BLaER1 treated with 17β-estradiol and CSF1 and Interleukin-3, amounts not matched to agents 10 nM and 100 nM (cell line): ENCODE results near the gene SCN10A.

Source experiments
- H3K27ac ChIP-seq, 11 experiments: shearing (Covaris generic); formaldehyde crosslinking; 2 replicates each; pipeline ENCODE4 v1.8.1; 2022
- H3K27me3 ChIP-seq, 11 experiments: shearing (Covaris generic); formaldehyde crosslinking; 2 replicates each; pipeline ENCODE4 v1.8.1; 2022
- H3K36me3 ChIP-seq, 11 experiments: shearing (Covaris generic); formaldehyde crosslinking; 2 replicates each; pipeline ENCODE4 v1.8.1; 2022
- H3K4me1 ChIP-seq, 10 experiments: shearing (Covaris generic); formaldehyde crosslinking; 2 replicates each; pipeline ENCODE4 v1.8.1; 2022
- H3K4me2 ChIP-seq, 11 experiments: shearing (Covaris generic); formaldehyde crosslinking; 2 replicates each; pipeline ENCODE4 v1.8.1; 2022
- H3K4me3 ChIP-seq, 10 experiments: shearing (Covaris generic); formaldehyde crosslinking; 2 replicates each; pipeline ENCODE4 v1.8.1; 2022
- H3K9ac ChIP-seq, 11 experiments: shearing (Covaris generic); formaldehyde crosslinking; 2 replicates each; pipeline ENCODE4 v1.8.1; 2022
- H3K9me3 ChIP-seq, 11 experiments: shearing (Covaris generic); formaldehyde crosslinking; replicated peaks in 1 of 11; 2 replicates each; pipeline ENCODE4 v1.8.1; 2022
- H4K20me1 ChIP-seq, 11 experiments: shearing (Covaris generic); formaldehyde crosslinking; 2 replicates each; pipeline ENCODE4 v1.8.1; 2022
- Cebpa-rat ChIP-seq, 11 experiments: shearing (Covaris generic); IDR thresholded peaks; 2 replicates each; pipeline ENCODE4 v1.8.1; 2022

SCN10A gene

DNA sequence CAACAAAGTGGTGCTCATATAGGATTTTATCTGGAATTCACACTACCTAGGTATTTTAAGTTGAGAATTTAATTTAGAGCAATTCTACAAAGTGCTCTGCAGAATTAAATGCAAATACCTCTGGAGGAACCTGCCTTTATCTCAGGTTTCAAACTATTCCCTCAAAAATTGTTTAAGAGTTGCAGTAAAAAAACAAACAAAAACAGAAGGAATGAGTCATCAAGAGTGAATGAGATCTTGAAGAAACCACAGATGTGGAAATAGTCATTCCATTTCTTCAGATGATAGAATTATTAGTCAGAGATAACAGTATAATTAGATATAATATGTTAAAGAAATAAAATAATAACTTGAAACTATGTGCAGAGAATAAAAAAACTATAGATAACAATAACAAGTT lies 85.7 kb downstream of the SCN10A start:
- Histone ChIP-seq H3K4me1 (peaks cover 0 to 13% (median 0%) of the 10 kb centered on the region in 10 experiments; a peak in 5 of 20 replicates), H3K9me3 (no peaks in the 10 kb centered on the region), H3K27ac (no peak overlapping the region), H3K36me3 (no peaks in the 10 kb centered on the region), H3K9ac (no peak overlapping the region), H3K4me3 (no peak overlapping the region), H4K20me1 (no peaks in the 10 kb centered on the region), H3K4me2 (peak overlapping the region in 2 of 11 experiments; percentile 11 to 13; a peak in 2 of 22 replicates), H3K27me3 (no peaks in the 10 kb centered on the region)
- no peak for TF ChIP-seq Cebpa-rat (IDR thresholded peaks at IDR 0.05)

DNA sequence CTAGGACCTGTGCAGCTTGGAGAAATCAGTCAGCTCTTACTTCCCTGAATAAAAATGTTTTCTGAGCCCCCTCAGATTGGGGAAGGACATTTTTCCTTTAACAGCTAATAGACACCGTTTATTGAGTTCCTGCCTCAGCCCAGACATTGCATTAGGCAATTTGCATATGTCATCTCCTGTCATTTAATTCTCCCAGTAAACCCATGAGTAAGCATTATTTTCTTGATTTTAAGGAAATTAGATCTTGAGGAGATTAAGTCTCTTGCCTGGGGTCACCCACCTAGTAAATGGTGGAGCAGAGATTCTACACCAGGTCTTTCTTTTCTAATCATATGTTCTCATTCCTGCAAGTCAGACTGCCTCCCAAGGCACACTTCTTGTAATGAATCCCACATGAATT lies 88.0 kb downstream of the SCN10A start:
- peaks cover 0 to 13% (median 0%) of the 10 kb centered on the region in 10 experiments; a peak in 5 of 20 replicates for H3K4me1 ChIP-seq
- H3K27me3 ChIP-seq = no peaks in the 10 kb centered on the region
- H3K4me2 ChIP-seq = peak overlapping the region in 2 of 11 experiments; percentile 1 to 24; a peak in 2 of 22 replicates
- H3K27ac ChIP-seq = no peak overlapping the region
- no peaks in the 10 kb centered on the region for H4K20me1 ChIP-seq
- TF ChIP-seq Cebpa-rat (IDR thresholded peaks at IDR 0.05) = no peak
- no peak overlapping the region for H3K4me3 ChIP-seq
- no peaks in the 10 kb centered on the region for H3K36me3 ChIP-seq
- no peaks in the 10 kb centered on the region for H3K9me3 ChIP-seq
- no peak overlapping the region for H3K9ac ChIP-seq

DNA sequence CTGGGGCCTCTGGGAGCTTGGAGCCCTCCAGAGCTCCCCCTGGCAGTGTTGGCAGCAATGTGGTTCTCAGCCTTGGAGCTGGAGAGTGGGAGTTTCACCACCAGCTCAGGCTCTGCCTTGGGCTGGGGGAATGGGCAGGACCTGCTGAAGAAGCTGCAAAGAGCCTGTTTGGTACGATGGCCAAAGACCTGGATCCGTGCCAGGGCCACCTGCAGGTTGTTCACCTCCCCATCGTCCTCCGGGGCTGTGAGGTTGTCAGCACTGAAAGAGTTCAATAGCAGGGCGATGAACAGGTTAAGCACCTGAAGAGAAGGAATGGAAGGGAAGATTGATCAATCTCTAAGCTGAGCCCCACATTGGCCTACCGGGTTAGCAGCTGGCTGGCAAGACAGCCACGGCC lies 89.3 kb downstream of the SCN10A start:
- H3K27ac ChIP-seq = no peak overlapping the region

DNA sequence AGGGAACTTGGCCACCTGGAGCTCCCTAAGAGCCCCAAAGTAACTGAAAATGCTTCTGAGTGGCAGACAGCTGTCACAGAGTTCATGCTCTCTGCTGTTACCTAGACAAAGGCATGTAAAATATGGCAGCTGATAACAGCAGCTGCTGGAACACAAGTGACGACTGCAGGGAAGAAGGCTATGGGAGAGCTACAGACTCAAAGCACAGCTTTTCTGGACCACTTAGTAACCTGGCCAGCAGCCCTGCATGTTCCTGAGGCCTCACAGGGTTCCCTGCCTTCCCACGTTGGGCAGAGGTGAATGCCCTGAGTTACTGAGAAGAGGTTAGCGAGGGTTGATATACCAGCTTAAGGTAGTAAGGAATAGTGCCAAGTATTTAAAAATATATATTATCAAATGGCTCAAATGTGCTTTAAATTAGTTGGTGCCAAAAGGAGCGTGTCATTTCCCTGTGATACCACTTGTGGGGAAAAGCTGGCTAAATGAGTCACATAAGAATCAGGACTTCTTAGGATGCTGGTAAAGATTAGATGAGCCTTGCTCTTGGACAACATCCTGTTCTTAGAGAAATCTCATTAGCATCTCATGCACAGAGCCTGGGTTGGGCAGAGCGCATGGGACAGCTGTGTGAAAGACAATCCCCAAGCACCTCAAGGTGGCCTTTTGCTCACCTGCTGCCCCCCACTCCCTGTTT lies 90.1 kb downstream of the SCN10A start:
- Histone ChIP-seq H4K20me1 (no peaks in the 10 kb centered on the region), H3K27me3 (no peaks in the 10 kb centered on the region), H3K9ac (no peak overlapping the region), H3K36me3 (no peaks in the 10 kb centered on the region), H3K27ac (no peak overlapping the region), H3K4me1 (peaks cover 0 to 17% (median 3%) of the 10 kb centered on the region in 10 experiments; a peak in 8 of 20 replicates), H3K9me3 (no peaks in the 10 kb centered on the region), H3K4me3 (no peak overlapping the region), H3K4me2 (no peak overlapping the region)
- no peak for TF ChIP-seq Cebpa-rat (IDR thresholded peaks at IDR 0.05)

More for the DNA sequence above, 89.3 kb downstream of the SCN10A start:
- Histone ChIP-seq H3K9me3 (no peaks in the 10 kb centered on the region), H3K9ac (no peak overlapping the region), H3K4me2 (no peak overlapping the region), H3K27me3 (no peaks in the 10 kb centered on the region), H3K36me3 (no peaks in the 10 kb centered on the region), H3K4me3 (no peak overlapping the region), H4K20me1 (no peaks in the 10 kb centered on the region), H3K4me1 (peaks cover 0 to 17% (median 0%) of the 10 kb centered on the region in 10 experiments; a peak in 5 of 20 replicates)
- no peak for TF ChIP-seq Cebpa-rat (IDR thresholded peaks at IDR 0.05)

DNA sequence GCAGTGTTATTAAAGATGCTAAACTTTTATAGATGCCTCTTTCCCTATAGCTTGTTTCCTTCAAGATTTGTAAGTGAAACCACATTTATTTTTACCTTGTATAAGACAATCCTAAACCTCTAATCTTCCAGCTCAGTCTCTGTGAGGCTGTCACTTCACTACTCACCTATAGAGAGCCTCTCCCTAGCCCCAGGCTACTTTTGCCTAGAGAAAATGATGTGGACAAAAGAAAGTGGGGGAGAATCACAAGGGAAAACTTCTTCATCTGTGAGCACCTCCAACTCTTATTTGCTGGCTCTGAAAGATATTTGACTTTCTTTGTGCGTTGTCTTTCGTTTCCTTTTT lies 91.7 kb downstream of the SCN10A start:
- H3K27me3 ChIP-seq = no peaks in the 10 kb centered on the region

DNA sequence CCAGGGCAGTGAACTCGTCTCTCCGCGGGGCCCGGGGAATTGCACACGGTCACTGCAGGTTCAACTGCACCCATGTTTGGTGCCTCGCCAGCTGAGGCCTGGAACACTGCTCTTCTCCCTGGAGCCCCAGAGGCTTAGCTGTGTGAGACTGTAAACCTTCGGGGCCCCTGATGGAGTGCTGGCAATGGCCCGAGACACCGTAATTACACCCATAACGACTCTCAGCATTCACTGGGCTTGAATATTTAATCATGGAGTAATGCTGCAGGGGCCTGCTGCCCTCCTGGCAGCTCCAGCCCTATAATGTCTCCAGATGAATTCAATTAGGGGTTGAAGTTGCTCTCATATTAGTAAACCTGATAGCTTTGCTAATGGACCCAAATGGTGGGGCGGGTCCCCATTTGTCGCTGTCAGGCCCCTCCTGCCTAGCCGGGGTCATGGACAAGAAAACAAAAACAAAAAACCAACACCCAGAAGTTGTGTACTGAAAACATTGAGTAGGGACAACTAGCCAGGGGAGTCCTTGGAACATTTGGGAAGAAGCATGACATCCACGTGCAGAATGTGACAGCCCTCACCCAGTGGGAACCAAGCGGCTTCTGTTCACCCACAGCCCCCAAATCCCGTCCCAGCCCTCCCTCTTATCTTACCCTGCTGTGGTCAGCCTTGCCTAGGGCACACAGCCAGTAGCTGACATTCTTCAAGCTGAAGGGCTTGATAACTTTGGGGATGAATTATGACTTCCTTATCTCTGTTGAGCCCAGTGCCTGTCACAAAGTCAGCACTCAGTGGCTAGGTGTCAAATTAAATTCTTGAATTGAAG lies 92.2 kb downstream of the SCN10A start:
- H3K27me3 ChIP-seq = no peaks in the 10 kb centered on the region
- no peaks in the 10 kb centered on the region for H3K9me3 ChIP-seq
- no peak for TF ChIP-seq Cebpa-rat (IDR thresholded peaks at IDR 0.05)
- no peak overlapping the region for H3K4me3 ChIP-seq
- no peak overlapping the region for H3K9ac ChIP-seq
- H3K27ac ChIP-seq = no peak overlapping the region
- H3K36me3 ChIP-seq = no peaks in the 10 kb centered on the region
- peaks cover 0 to 10% (median 5%) of the 10 kb centered on the region in 10 experiments; a peak in 8 of 20 replicates for H3K4me1 ChIP-seq
- no peaks in the 10 kb centered on the region for H4K20me1 ChIP-seq
- no peak overlapping the region for H3K4me2 ChIP-seq

More for the DNA sequence above, 91.7 kb downstream of the SCN10A start:
- Histone ChIP-seq H3K27ac (no peak overlapping the region), H3K9ac (no peak overlapping the region), H3K36me3 (no peaks in the 10 kb centered on the region), H3K9me3 (no peaks in the 10 kb centered on the region), H3K4me3 (no peak overlapping the region), H4K20me1 (no peaks in the 10 kb centered on the region), H3K4me2 (no peak overlapping the region), H3K4me1 (peaks cover 0 to 10% (median 5%) of the 10 kb centered on the region in 10 experiments; a peak in 8 of 20 replicates)
- TF ChIP-seq Cebpa-rat (IDR thresholded peaks at IDR 0.05) = no peak

DNA sequence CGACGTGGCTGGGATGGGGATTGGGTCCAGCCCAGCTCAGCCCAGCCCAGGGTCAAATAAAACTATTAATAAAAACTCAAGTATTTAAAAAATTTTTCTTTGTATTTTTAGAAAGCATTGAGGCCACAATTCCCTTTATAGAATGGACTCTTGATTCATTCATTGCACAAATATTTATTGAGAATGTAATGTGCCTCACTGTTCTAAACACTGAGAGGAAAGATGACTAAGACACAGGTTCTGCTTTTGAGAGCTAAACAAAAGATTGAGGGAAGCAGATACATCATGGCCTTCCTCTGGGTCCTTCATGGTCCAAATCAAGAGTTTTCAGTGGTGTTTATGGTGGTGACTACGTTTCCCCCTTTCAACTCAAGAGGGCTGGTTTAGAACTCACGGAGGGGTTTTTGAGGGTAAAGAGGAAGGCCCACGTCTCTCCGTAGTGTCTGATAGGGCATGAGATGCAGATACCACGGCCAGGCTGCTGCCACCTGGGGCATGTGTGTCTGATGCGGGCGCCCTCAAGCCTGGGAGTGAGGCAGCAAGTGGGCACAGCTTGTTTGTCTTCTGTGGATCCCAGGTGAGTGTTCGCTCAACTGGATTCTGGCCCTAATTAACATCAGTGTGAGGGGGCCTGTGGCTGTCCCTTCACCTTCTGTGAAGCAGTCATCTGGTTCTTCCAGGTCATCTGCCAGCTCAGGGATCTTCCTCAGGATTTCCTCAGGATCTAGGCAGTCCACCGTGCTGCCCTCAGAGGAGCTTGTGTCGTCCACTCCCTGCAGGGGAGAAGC lies 93.0 kb downstream of the SCN10A start:
- Histone ChIP-seq H4K20me1 (no peaks in the 10 kb centered on the region), H3K9me3 (no peaks in the 10 kb centered on the region), H3K4me2 (no peak overlapping the region), H3K9ac (no peak overlapping the region), H3K27me3 (no peaks in the 10 kb centered on the region), H3K36me3 (no peaks in the 10 kb centered on the region), H3K27ac (no peak overlapping the region), H3K4me1 (peaks cover 0 to 10% (median 5%) of the 10 kb centered on the region in 10 experiments; a peak in 8 of 20 replicates), H3K4me3 (no peak overlapping the region)
- no peak for TF ChIP-seq Cebpa-rat (IDR thresholded peaks at IDR 0.05)

DNA sequence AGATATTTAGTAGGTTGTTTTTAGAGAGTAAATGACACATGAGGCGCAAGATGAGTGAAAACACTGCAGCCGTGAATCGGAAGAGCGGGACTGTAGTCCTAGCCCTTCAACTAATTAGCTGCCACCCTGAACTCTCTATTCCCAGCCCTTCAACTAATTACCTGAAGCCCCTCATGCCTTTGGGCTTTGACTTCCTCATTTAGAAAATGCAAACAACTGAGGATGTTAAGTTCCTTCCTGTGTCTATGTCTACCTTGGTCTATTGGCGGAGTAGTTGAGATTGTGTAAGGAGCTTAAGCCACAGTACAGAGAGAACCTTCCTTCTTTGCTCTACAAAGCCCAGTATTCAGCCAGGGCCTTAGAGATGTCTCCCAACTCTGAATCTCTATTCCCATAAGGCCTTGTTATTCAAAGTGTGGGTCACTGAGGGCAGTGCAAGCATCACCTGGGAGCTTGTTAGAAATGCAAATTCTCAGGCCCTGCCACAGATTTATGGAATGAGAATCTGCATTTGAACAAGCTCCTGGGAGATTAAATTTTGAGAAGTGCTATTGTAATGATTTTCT lies 94.7 kb downstream of the SCN10A start:
- H3K4me2 ChIP-seq = no peak overlapping the region
- H3K9me3 ChIP-seq = no peaks in the 10 kb centered on the region
- H3K4me1 ChIP-seq = peaks cover 0 to 10% (median 5%) of the 10 kb centered on the region in 10 experiments; a peak in 6 of 20 replicates
- no peak for TF ChIP-seq Cebpa-rat (IDR thresholded peaks at IDR 0.05)
- H3K27ac ChIP-seq = no peak overlapping the region
- H3K27me3 ChIP-seq = no peaks in the 10 kb centered on the region
- no peaks in the 10 kb centered on the region for H3K36me3 ChIP-seq
- no peaks in the 10 kb centered on the region; a peak in 1 of 22 replicates for H4K20me1 ChIP-seq
- H3K9ac ChIP-seq = no peak overlapping the region
- H3K4me3 ChIP-seq = no peak overlapping the region
